T47D (cell line): ENCODE results near the gene PPP2R3B.
"Not testable (repeated sequence)": the region's sequence is repeated elsewhere in the genome, so short reads cannot be mapped to it uniquely, and the experiment has no call there.

Experiments used
- DNase-seq, 2 experiments: peaks; one replicate each; pipeline versions ENCODE4 v3.0.0 to v3.0.0-alpha.2; 2011 to 2012; ENCODE audit warnings: low read depth in 1 of 2, low spot score in 1 of 2
- JUND ChIP-seq: IDR thresholded peaks from 2 replicates; pipeline ENCODE4 v1.6.1; 2012; ENCODE audit warnings: low read depth
- in situ Hi-C: cut with HindIII; loops from 2 replicates; pipeline ENCODE4 v1.10.0; 2016; ENCODE audit warnings: low sequenced_read_pairs, low pct_unique_long_range_greater_than_20kb

PPP2R3B gene

DNA sequence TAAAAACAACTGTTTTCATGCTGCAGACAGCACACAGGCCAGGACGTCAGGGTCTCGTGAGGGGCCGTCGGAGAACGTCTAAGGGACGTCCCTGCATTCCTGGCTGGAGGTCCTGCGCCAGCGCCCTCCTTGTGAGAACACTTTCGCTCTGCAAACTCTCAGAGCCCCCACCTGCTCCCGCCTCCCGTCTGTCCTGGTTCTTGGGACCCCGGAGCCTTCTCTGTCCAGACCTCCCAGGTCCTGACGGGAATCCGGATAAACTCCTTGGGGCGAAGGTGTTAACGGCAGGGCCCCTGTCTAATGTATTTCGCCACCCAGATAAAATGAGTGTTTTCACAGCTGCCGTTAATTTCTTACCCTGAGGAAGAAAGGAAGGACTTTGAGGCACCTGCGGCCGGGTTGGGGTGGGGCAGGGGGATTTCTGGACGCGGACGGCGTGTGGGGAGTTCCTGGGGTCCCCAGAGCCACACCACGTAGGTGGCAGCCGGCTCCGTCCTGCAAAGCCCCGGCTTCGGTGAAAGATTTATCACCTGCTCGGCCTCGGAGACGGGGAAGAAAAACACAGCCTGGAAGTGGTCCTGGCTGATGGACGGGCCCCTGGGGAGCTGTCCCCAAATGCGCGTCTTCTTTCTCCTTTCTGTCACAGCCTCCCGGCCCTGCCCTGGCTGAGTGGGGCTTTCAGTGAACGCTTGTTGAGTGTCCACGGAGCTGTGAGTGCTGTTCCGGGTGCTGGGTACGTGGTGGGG is 35.1 kb upstream of the PPP2R3B start:
- in situ Hi-C loops = no loop called here
- TF ChIP-seq JUND = no peak
- DNase-seq = no peak

DNA sequence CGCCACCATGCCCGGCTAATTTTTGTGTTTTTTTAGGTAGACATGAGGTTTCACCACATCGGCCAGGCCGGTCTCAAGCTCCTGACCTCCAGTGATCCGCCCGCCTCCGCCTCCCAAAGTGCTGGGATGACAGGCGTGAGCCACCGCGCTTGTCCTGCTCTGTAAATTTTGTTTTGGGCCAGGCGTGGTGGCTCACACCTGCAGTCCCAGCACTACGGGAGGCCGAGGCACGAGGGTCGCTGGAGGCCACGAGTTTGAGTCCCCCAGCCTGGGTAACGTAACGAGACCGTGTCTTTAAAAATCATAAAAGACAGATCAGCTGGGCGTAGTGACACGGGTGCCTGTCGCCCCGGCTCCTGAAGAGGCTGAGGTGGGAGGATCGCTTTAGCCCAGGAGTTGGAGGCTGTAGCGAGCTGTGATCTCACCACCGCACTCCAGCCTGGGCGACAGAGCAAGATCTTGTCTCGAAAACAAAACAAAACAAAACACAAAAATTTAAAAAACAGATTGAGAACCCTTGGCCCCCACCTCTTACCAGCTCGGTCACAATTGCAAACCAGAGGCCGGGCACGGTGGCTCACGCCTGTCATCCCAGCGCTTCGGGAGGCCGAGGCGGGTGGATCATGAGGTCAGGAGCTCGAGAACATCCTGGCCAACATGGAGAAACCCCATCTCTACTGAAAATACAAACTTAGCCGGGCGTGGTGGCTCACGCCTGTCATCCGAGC is 34.0 kb upstream of the PPP2R3B start:
- in situ Hi-C loops = no loop called here
- DNase-seq = no peak
- TF ChIP-seq JUND = no peak

DNA sequence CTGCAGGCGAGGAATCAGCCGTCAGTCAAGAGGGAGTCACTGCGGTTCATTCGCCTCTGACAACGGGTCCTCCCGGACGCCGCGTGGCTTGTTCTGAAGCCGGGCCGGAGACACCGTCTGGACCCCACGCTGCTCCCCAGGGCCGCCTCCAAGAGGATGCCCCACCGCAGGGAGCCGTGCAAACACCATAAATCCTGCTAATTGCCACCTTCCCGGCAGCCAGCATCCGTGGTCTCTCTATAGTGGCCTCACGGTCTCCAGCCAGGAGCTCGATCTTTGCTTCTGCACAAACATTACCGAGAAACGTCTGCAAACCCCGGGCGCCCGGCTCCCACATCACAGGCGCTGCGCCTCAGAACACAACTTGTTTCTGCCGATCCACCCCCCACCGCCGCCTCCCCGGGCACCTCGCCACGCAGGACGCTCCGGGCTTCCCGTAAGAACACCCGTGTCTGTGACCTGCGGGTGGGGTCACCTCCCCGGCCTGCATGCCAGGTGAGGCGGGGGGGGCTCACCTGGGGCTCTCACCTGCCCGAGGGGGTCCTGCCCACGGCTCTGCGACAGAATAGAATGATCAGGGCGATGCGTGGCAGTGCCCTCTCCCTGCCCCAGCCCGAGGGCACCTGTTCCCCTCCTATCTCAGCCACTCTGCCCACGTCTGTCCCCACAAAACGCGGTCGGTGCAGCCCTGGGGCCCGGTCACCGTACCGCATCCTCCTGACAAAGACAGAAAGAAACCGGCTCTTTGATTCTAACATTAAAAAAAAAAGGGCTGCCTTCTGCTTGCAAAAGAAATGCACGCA is 32.4 kb upstream of the PPP2R3B start:
- DNase-seq = no peak
- TF ChIP-seq JUND = no peak

DNA sequence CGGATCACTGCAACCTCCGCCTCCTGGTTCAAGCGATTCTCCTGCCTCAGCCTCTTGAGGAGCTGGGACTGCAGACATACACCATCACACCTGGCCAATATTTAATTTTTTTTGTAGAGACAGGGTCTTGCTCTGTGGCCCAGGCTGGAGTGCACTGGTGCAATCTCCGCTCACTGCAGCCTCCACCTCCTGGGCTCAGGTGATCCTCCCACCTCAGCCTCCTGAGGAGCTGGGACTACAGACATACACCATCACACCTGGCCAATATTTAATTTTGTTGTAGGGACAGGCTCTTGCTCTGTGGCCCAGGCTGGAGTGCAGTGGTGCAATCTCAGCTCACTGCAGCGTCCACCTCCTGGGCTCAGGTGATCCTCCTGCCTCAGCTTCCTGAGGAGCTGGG is 28.8 kb upstream of the PPP2R3B start:
- in situ Hi-C loops = not testable (repeated sequence)

More for the DNA sequence above, 32.4 kb upstream of the PPP2R3B start:
- in situ Hi-C loops = no loop called here

DNA sequence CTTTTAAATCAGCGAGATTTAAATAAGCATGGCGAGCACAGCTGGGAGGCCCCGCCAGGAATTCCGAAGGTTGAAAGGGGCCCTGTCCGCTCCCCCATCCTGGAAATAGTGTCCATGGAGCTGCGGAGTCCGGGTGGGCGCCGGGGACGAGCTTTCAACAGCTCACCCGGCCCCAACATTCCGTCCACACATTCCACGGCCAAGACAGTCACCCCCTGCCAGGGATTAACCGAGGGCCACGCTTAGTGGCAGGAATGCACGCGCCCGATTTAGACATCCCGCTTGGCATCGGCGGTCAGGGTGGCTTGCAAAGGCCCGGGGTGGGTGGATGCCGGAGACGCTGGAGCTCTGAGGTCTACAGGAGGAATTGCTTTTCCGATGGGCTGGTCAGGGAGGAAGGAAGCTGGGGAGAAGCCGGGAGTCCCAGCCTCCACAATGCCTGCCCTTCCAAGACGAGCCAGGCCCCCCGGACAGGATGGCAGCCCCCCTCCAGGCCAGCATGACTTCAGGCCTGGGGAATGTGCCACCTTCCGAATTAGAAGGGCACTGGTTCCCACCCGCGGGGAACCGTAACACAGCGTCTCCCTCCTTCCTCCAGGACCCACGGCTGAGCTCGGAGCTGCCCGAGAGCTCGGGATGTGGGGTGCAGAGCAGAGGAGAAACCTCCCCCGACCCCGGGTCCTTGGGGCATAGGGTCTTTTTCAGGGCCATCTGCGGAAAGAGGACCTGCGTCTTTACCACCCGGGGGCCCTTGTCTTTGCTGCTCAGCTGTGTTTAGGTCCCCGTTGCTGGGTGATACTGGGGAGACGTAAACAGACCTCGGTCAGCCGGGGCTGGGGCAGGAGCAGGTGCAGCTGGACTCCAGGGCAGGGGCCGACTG is 26.9 kb upstream of the PPP2R3B start:
- in situ Hi-C loops = no loop called here
- no peak for DNase-seq
- TF ChIP-seq JUND = no peak

More for the DNA sequence above, 28.8 kb upstream of the PPP2R3B start:
- DNase-seq = not testable (repeated sequence)

DNA sequence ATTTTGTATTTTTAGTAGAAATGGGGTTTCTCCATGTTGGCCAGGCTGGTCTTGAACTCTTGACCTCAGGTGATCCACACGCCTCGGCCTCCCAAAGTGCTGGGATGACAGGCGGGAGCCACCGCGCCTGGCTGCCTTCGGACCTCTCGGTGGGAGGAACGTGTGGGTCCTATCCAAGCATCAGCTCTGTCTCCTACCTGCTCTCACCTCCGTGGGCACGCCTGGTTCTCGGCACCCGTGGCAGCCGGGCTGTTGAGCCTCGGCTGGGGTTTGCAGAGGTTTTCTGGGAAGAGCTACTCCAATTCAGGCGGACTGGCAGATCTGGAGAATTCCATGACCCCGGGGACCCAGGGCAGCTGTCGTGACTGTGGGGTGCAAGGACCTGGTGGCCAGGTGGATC is 23.6 kb upstream of the PPP2R3B start:
- no peak for TF ChIP-seq JUND
- in situ Hi-C loops = no loop called here
- DNase-seq = no peak

DNA sequence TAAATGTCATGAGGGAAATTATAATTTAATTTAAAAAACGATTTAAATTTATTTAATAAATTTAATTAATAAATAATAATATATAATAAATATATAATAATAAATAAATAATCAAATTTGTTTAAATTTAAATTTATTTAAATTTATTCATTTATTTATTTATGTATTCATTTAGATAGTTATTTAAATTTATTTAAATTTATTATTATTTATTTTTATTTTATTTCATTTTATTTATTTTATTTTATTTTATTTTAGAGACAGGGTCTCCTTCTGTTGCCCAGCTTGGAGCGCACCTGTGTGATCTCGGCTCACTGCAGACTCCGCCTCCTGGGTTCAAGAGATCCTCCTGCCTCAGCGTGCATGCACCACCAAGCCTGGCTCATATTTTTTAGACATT is 18.4 kb upstream of the PPP2R3B start:
- in situ Hi-C loops = no loop called here
- TF ChIP-seq JUND = no peak
- DNase-seq = no peak

DNA sequence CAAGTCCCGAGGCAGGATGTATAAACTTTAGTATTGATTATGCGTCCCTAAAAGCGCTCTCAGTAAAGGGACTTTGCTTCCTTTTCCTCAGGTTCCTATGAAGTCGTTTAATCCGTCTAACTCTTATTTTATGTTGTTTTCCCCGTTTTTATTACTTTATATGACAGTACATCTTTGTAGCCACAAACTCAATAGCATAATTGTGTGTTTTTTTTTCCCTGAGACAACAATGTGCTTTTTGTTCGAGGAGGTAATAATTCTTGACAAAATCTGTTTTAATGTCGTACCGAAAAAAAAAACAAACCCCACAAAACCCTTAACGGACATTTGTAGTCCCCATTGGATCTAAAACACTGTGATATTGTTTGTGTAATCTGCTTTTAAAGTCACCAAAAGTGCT is 17.9 kb upstream of the PPP2R3B start:
- no peak for TF ChIP-seq JUND
- no peak for DNase-seq
- in situ Hi-C loops = no loop called here

DNA sequence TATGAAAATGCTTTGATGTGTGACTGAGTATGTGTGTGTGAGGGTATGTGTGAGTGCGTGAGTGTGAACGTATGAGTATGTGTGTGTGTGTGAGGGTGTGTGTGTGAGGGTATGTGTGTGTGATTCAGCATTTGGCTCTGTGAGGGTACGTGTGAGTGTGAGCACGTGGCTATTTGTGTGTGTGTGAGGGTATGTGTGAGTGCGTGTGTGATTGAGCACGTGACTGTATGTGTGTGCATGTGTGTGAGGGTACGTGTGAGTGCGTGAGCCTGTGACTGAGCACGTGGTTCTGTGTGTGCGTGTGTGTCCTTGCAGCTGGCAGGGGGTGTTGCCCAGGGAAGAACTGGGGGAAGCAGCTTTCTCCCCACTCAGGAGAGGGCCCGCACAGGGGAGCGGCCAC is 16.1 kb upstream of the PPP2R3B start:
- no peak for DNase-seq
- in situ Hi-C loops = no loop called here
- TF ChIP-seq JUND = no peak

DNA sequence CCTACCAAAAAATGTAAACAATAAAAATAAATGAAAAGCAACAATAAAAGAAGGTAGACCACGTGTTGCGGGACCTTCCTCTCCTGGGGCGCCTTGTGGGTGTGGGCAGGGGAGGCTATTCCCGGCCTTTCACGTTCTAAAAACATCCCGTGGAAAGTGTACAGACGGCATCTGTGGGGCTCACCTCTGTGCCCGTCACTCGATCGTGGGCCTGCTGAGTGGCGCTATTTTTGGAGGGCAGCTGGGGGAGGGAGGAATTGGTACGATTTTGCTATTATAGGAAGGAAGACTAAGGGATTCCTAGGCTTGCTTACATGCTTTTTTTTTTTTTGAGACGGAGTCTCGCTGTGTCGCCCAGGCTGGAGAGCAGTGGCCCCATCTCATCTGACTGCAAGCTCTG is 13.6 kb upstream of the PPP2R3B start:
- TF ChIP-seq JUND = no peak
- in situ Hi-C loops = no loop called here
- DNase-seq = no peak

DNA sequence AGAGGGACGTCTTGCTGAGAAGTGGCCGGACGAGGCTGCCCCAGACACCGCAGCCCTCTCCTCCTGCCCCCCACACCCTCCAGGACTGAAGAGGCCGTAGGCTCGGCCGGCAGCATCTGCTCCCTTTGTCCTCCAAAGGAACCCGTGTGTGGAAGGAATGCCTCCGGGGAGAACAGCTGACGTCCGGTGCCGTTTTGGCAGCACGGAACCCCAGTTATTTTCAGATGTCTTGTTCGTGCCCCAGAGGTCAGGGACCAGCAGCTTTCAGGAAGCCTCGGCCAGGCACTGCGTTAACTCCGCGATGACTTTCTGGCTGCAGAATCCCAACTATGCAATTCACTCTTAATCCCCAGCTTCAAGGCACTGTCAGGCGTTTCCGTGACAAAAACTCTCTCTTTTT is 10.9 kb upstream of the PPP2R3B start:
- DNase-seq = no peak
- in situ Hi-C loops = no loop called here

DNA sequence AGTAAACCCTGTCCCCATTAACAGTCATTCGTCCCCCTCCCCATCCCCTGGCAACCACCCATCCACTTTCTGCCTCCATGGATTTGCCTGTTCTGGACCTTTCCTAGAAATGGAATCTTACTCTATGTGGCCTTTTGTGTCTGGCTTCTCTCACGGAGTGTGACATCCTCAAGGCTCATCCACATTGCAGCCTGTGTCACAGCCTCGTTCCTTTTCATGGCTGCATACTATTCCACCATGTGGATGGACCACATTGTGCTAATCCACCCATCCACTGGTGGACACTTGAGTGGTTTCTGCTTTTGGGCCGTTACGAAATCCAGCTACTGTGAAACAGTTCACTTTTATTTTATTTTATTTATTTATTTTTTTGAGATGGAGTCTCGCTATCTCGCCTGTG is 8.1 kb upstream of the PPP2R3B start:
- no peak for DNase-seq
- TF ChIP-seq JUND = no peak
- in situ Hi-C loops = no loop called here

More for the DNA sequence above, 10.9 kb upstream of the PPP2R3B start:
- TF ChIP-seq JUND = no peak
